Rectal smooth muscle tissue (tissue), 1 donor: Measurements from ENCODE around the gene RPS16.
A peak's percentile ranks its signal among the peaks of the same experiment; 100 is the strongest.

Experiments
- H3K27ac ChIP-seq: one replicate; pipeline ENCODE4 v1.7.0; 2013; ENCODE audit warnings: low read depth, low read length, inconsistent platforms
- H3K27me3 ChIP-seq: one replicate; pipeline ENCODE4 v1.7.0; 2013; ENCODE audit warnings: low read length; ENCODE audit not compliant: control insufficient read depth, insufficient read depth
- H3K36me3 ChIP-seq: one replicate; pipeline ENCODE4 v1.7.0; 2013; ENCODE audit warnings: low read length; ENCODE audit not compliant: control insufficient read depth, insufficient read depth
- H3K4me1 ChIP-seq: one replicate; pipeline ENCODE4 v1.7.0; 2013; ENCODE audit warnings: low read length; ENCODE audit not compliant: control insufficient read depth, insufficient read depth
- H3K4me3 ChIP-seq: one replicate; pipeline ENCODE4 v1.7.0; 2013; ENCODE audit warnings: low read length
- H3K9ac ChIP-seq: one replicate; pipeline ENCODE4 v1.7.0; 2013; ENCODE audit warnings: low read length

Gene RPS16

DNA sequence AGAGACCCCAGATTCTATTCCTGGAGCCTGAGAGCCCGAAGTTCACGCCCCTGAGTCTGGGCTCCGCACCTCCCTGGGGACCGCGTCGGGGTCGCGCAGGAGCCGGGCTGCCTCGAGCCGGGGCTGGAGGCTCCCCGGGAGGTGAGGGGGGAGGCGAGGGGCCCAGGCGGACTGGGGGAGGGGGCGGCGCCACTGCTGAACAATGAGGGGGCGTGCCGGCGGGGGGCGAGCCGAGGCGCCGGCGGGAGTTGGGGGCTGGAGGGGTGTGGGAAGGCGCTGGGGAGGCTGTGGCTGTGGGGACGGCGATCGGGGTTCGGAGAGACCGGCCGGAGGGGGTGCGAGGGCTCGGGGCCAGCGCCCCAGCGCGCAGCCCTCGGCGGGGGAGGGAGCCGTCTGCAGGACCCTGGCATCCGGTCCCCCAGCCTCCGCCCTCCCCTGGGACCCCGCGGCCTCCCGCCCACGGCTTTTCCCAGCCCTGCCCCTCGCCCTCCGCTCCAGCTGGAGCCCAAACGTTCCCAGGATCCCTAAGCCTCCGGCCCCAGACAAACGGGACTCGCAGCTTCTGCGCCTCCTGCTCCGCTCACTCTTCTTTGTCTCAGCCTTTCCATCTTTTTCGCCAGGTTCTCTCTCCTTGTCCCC is 22.4 kb downstream of the RPS16 start:
- H3K27ac ChIP-seq = peak overlapping the region; percentile 100
- peak overlapping the region; percentile 88 for H3K9ac ChIP-seq
- H3K4me3 ChIP-seq = peak overlapping the region; percentile 79
- peaks cover 6% of the 10 kb centered on the region for H3K36me3 ChIP-seq
- H3K4me1 ChIP-seq = peaks cover 37% of the 10 kb centered on the region
- no peaks in the 10 kb centered on the region for H3K27me3 ChIP-seq

GRCh38 chr19:39412867-39413271 is 22.9 kb downstream of the RPS16 start:
- Histone ChIP-seq H3K27me3 (no peaks in the 10 kb centered on the region), H3K27ac (peak overlapping the region; percentile 100), H3K36me3 (peaks cover 12% of the 10 kb centered on the region), H3K4me3 (peak overlapping the region; percentile 79), H3K9ac (peak overlapping the region; percentile 88), H3K4me1 (peaks cover 37% of the 10 kb centered on the region)

- Histone ChIP-seq H3K9ac (peak within 1 kb of the TSS; percentile 88), H3K4me1 (peaks cover 37% of the 10 kb centered on the region), H3K36me3 (peaks cover 16% of the 10 kb centered on the region), H3K27me3 (no peaks in the 10 kb centered on the region), H3K4me3 (peak within 1 kb of the TSS; percentile 83), H3K27ac (peak within 1 kb of the TSS; percentile 100)
Measured at GRCh38 chr19:39412100-39412866, 23.5 kb downstream of the RPS16 start, which contains the start of gene PLEKHG2. Gene PLEKHG2, plus strand, starts transcription at chr19:39412669. Its CDS starts 1,418 bp downstream, at chr19:39414087.

DNA sequence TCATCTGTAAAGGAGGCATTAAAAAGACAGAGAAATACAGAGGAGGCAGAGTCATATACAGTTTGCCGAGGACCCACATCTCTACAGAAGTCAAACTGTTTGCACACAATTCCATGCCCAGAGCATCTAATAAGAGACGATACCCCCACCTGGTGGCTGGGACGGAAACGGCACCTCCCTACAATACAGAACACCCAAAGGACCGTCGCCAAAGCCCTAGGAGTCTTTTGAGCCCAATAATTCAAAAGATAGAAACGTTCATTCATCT is 24.0 kb downstream of the RPS16 start:
- Histone ChIP-seq H3K9ac (no peak overlapping the region), H3K4me3 (peak overlapping the region; percentile 83), H3K36me3 (peaks cover 21% of the 10 kb centered on the region), H3K27me3 (no peaks in the 10 kb centered on the region), H3K27ac (peak overlapping the region; percentile 100), H3K4me1 (peaks cover 37% of the 10 kb centered on the region)

DNA sequence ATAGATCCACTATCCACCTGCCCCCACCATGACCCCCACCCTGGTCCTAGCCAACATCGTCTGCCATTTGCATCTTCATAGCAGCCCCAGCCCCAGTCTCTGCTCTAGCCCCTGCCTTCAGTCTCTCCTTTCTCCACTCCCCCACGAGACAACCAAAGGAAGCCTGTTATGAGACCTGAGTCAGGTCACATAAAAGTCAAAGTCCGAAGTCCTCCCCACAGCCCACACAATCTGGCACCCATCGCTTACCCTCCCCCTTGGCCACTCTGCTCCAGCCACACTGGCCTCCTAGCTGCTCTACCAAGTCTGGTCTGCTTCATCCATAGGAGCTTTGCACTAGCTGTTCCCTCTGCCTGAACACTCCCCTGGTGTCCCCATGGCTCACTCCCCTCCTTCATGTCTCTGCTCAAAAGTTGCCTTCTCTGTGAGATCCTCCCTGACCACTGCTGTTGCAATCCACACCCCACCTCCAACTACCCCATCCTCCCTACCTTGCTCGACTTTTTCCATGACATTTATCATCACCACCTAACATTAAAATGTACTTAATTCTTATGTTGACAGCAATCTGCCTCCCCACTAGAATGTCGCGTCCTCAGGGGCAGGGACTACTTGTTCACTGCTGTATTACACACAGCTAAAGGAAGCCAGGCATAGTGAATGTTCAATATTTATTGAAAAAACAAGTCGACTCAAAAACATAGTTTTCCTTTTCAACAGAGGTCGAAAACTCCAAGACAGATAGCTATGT is 24.5 kb downstream of the RPS16 start:
- H3K27me3 ChIP-seq = no peaks in the 10 kb centered on the region
- H3K4me1 ChIP-seq = peaks cover 37% of the 10 kb centered on the region
- peak overlapping the region; percentile 83 for H3K4me3 ChIP-seq
- peaks cover 22% of the 10 kb centered on the region for H3K36me3 ChIP-seq
- peak overlapping the region; percentile 99 for H3K9ac ChIP-seq
- H3K27ac ChIP-seq = peak overlapping the region; percentile 100

- Histone ChIP-seq H3K27me3 (no peaks in the 10 kb centered on the region), H3K36me3 (peaks cover 22% of the 10 kb centered on the region), H3K4me3 (peak overlapping the region; percentile 83), H3K4me1 (peaks cover 36% of the 10 kb centered on the region), H3K27ac (peak overlapping the region; percentile 100), H3K9ac (peak overlapping the region; percentile 99)
Measured at GRCh38 chr19:39410831-39411080, 25.0 kb downstream of the RPS16 start.

GRCh38 chr19:39410017-39410830 is 25.5 kb downstream of the RPS16 start:
- Histone ChIP-seq H3K27me3 (no peaks in the 10 kb centered on the region), H3K27ac (peak overlapping the region; percentile 100), H3K36me3 (peaks cover 22% of the 10 kb centered on the region), H3K9ac (peak overlapping the region; percentile 99), H3K4me1 (peaks cover 33% of the 10 kb centered on the region), H3K4me3 (peak overlapping the region; percentile 83)

GRCh38 chr19:39409208-39410016 is 26.3 kb downstream of the RPS16 start:
- peak overlapping the region; percentile 98 for H3K4me3 ChIP-seq
- peak overlapping the region; percentile 100 for H3K27ac ChIP-seq
- H3K9ac ChIP-seq = peak overlapping the region; percentile 99
- peaks cover 24% of the 10 kb centered on the region for H3K4me1 ChIP-seq
- peaks cover 22% of the 10 kb centered on the region for H3K36me3 ChIP-seq
- no peaks in the 10 kb centered on the region for H3K27me3 ChIP-seq

DNA sequence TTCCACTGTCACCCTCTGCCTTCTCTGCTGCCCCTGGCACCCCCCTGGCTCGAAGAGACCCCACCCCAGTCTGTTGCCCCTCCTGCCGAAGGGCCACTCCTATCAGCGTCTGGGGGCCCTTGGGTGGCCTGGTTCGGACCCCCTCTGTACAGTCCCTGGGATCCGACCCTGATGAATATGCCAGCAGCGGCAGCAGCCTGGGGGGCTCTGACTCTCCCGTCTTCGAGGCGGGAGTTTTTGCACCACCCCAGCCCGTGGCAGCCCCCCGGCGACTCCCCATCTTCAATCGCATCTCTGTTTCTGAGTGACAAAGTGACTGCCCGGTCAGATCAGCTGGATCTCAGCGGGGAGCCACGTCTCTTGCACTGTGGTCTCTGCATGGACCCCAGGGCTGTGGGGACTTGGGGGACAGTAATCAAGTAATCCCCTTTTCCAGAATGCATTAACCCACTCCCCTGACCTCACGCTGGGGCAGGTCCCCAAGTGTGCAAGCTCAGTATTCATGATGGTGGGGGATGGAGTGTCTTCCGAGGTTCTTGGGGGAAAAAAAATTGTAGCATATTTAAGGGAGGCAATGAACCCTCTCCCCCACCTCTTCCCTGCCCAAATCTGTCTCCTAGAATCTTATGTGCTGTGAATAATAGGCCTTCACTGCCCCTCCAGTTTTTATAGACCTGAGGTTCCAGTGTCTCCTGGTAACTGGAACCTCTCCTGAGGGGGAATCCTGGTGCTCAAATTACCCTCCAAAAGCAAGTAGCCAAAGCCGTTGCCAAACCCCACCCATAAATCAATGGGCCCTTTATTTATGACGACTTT is 27.1 kb downstream of the RPS16 start:
- Histone ChIP-seq H3K36me3 (peaks cover 22% of the 10 kb centered on the region), H3K27ac (peak overlapping the region; percentile 100), H3K4me3 (peak overlapping the region; percentile 98), H3K4me1 (peaks cover 21% of the 10 kb centered on the region), H3K9ac (peak overlapping the region; percentile 98), H3K27me3 (no peaks in the 10 kb centered on the region)

GRCh38 chr19:39407660-39408391 is 27.9 kb downstream of the RPS16 start:
- Histone ChIP-seq H3K27me3 (no peaks in the 10 kb centered on the region), H3K36me3 (peaks cover 22% of the 10 kb centered on the region), H3K9ac (peak overlapping the region; percentile 98), H3K4me1 (peaks cover 21% of the 10 kb centered on the region), H3K4me3 (peak overlapping the region; percentile 98), H3K27ac (peak overlapping the region; percentile 100)

DNA sequence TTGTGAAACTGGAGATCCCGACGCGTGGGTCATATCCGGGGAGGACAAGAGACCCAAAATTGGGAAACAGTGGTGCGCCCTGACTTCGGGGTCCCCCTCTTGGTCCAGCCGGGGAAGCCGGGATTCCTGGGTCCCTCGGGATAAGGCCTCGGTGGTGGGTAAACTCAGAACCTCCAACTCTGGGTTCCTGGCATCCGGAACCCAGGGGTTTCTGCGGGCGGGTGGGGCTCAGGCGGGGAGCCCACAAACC is 28.4 kb downstream of the RPS16 start:
- Histone ChIP-seq H3K36me3 (peaks cover 22% of the 10 kb centered on the region), H3K4me1 (peaks cover 22% of the 10 kb centered on the region), H3K27me3 (no peaks in the 10 kb centered on the region), H3K27ac (peak overlapping the region; percentile 100), H3K4me3 (peak overlapping the region; percentile 98), H3K9ac (peak overlapping the region; percentile 98)
